Neuronal stem cell (in vitro differentiated cells): Measurements from ENCODE around the gene PTPRM.

Experiments used
- DNase-seq: peaks from one replicate; pipeline ENCODE4 v3.0.0-alpha.2; 2013; ENCODE audit warnings: low spot score
- H2AFZ ChIP-seq: one replicate; pipeline ENCODE4 v1.6.1; 2013; ENCODE audit warnings: mild to moderate bottlenecking, low read length, inconsistent platforms
- H2AK5ac ChIP-seq: 2 replicates; pipeline ENCODE4 v1.6.1; 2013; ENCODE audit warnings: low read depth, mild to moderate bottlenecking, inconsistent platforms, low read length, moderate library complexity, mixed read lengths
- H2BK120ac ChIP-seq: 2 replicates; pipeline ENCODE4 v1.6.1; 2013; ENCODE audit warnings: low read depth, mild to moderate bottlenecking, inconsistent platforms, low read length, moderate library complexity, mixed read lengths
- H2BK12ac ChIP-seq: one replicate; pipeline ENCODE4 v1.6.1; 2013; ENCODE audit warnings: low read length, inconsistent platforms
- H2BK15ac ChIP-seq: 2 replicates; pipeline ENCODE4 v1.6.1; 2013; ENCODE audit warnings: mild to moderate bottlenecking, low read length, inconsistent platforms, mixed read lengths
- H2BK5ac ChIP-seq: one replicate; pipeline ENCODE4 v1.6.1; 2013; ENCODE audit warnings: inconsistent platforms, mild to moderate bottlenecking, low read length, moderate library complexity
- H3K14ac ChIP-seq: one replicate; pipeline ENCODE4 v1.6.1; 2013; ENCODE audit warnings: low read length, inconsistent platforms
- H3K18ac ChIP-seq: 2 replicates; pipeline ENCODE4 v1.6.1; 2013; ENCODE audit warnings: low read length, inconsistent platforms
- H3K23ac ChIP-seq: 2 replicates; pipeline ENCODE4 v1.6.1; 2013; ENCODE audit warnings: low read depth, mild to moderate bottlenecking, mixed read lengths, low read length, inconsistent platforms; ENCODE audit not compliant: poor library complexity
- H3K27ac ChIP-seq: replicated peaks from 3 replicates; pipeline ENCODE4 v1.5.1; 2013; ENCODE audit warnings: low read length, inconsistent platforms
- H3K27me3 ChIP-seq, 3 experiments: 2 replicates each; pipeline ENCODE4 v1.6.1; 2013; ENCODE audit warnings: low read length in 3 of 3, mild to moderate bottlenecking in 2 of 3, inconsistent platforms in 1 of 3, low read depth in 1 of 3, mixed read lengths in 1 of 3, moderate library complexity in 1 of 3; ENCODE audit not compliant: control insufficient read depth in 3 of 3, insufficient read depth in 3 of 3
- H3K36me3 ChIP-seq, 2 donors: replicated peaks in 1 of 2; 2 replicates each; pipeline ENCODE4 v1.6.1; 2013; ENCODE audit warnings: low read length in 2 of 2; ENCODE audit not compliant: control insufficient read depth in 2 of 2, insufficient read depth in 2 of 2
- H3K4ac ChIP-seq: 2 replicates; pipeline ENCODE4 v1.6.1; 2013; ENCODE audit warnings: inconsistent platforms, mild to moderate bottlenecking, low read length, moderate library complexity
- H3K4me1 ChIP-seq, 2 donors: 1 replicate in 1 of 2; 2 replicates in 1 of 2; pipeline ENCODE4 v1.6.1; 2013; ENCODE audit warnings: low read length in 2 of 2, low read depth in 1 of 2; ENCODE audit not compliant: control insufficient read depth in 2 of 2, insufficient read depth in 1 of 2
- H3K4me2 ChIP-seq: one replicate; pipeline ENCODE4 v1.6.1; 2013; ENCODE audit warnings: mild to moderate bottlenecking, low read length, inconsistent platforms; ENCODE audit not compliant: insufficient read depth, poor library complexity, severe bottlenecking
- H3K4me3 ChIP-seq, 2 donors: 2 replicates each; pipeline ENCODE4 v1.5.1; 2013; ENCODE audit warnings: low read length in 2 of 2, mild to moderate bottlenecking in 2 of 2, inconsistent platforms in 1 of 2, moderate library complexity in 1 of 2
- H3K79me1 ChIP-seq: one replicate; pipeline ENCODE4 v1.6.1; 2013; ENCODE audit warnings: low read depth, mild to moderate bottlenecking, inconsistent platforms, low read length, moderate library complexity
- H3K9ac ChIP-seq: one replicate; pipeline ENCODE4 v1.6.1; 2013; ENCODE audit warnings: mild to moderate bottlenecking, low read depth, low read length, inconsistent platforms; ENCODE audit not compliant: poor library complexity
- H3K9me3 ChIP-seq, 2 donors: replicated peaks in 1 of 2; 2 replicates each; pipeline versions ENCODE3 to v1.6.1; 2013; ENCODE audit warnings: low read length in 2 of 2, mild to moderate bottlenecking in 2 of 2, inconsistent platforms in 1 of 2, low read depth in 1 of 2, mixed read lengths in 1 of 2, moderate library complexity in 1 of 2; ENCODE audit not compliant: control insufficient read depth in 2 of 2, insufficient read depth in 1 of 2
- H4K8ac ChIP-seq: one replicate; pipeline ENCODE4 v1.6.1; 2013; ENCODE audit warnings: low read depth, mild to moderate bottlenecking, inconsistent platforms, low read length, moderate library complexity
- H4K91ac ChIP-seq: one replicate; pipeline ENCODE4 v1.6.1; 2013; ENCODE audit warnings: low read length, low read depth, mild to moderate bottlenecking, inconsistent platforms; ENCODE audit not compliant: poor library complexity
- WGBS, 2 donors: extraction: QIAGEN DNeasy Blood & Tissue Kit; methylation state at CpG; one replicate each; pipeline ENCODE4 v1.1.7; 2013; ENCODE audit warnings: missing lambda C conversion rate in 2 of 2, mixed read lengths in 1 of 2; ENCODE audit not compliant: insufficient read length in 2 of 2, insufficient replicate concordance in 1 of 2; ENCODE audit errors: extremely low coverage in 2 of 2; 5-methylcytosine and 5-hydroxymethylcytosine counted together

PTPRM gene

GRCh38 chr18:8399138-8399537 lies 832.0 kb downstream of the PTPRM start:
- Histone ChIP-seq H3K23ac (no peak overlapping the region), H3K4ac (no peak overlapping the region), H3K27ac (no peak overlapping the region), H3K4me1 (peaks cover 3 to 5% of the 10 kb centered on the region in 2 donors), H4K91ac (no peak overlapping the region), H3K14ac (no peak overlapping the region), H3K4me3 (no peak overlapping the region), H2BK15ac (no peak overlapping the region), H2AK5ac (no peak overlapping the region), H3K27me3 (no peaks in the 10 kb centered on the region), H2BK5ac (no peak overlapping the region), H2BK12ac (no peak overlapping the region), H2BK120ac (no peak overlapping the region), H3K9me3 (no peaks in the 10 kb centered on the region), H3K36me3 (no peaks in the 10 kb centered on the region), H2AFZ (no peak overlapping the region), H3K9ac (no peak overlapping the region), H3K79me1 (no peaks in the 10 kb centered on the region), H3K18ac (no peak overlapping the region), H4K8ac (no peak overlapping the region), H3K4me2 (no peak overlapping the region)
- no peak for DNase-seq
- WGBS, 2 donors: no CpG with 5 or more reads among the region's 8 CpGs

- H2BK15ac ChIP-seq: no peak overlapping the region
- H3K36me3 ChIP-seq: no peaks in the 10 kb centered on the region
- H3K4me2 ChIP-seq: no peak overlapping the region
- H3K9me3 ChIP-seq: no peaks in the 10 kb centered on the region
- no peak for DNase-seq
- no peak overlapping the region for H2BK120ac ChIP-seq
- H4K91ac ChIP-seq: no peak overlapping the region
- H3K18ac ChIP-seq: peak overlapping the region; percentile 46
- H3K4ac ChIP-seq: no peak overlapping the region
- H3K4me1 ChIP-seq: peaks cover 0 to 3% of the 10 kb centered on the region in 2 donors
- no peak overlapping the region for H2AK5ac ChIP-seq
- H3K14ac ChIP-seq: peak overlapping the region; percentile 23
- no peak overlapping the region for H2BK5ac ChIP-seq
- H2AFZ ChIP-seq: no peak overlapping the region
- H3K23ac ChIP-seq: no peak overlapping the region
- H2BK12ac ChIP-seq: no peak overlapping the region
- H3K79me1 ChIP-seq: no peaks in the 10 kb centered on the region
- no peak overlapping the region for H3K27ac ChIP-seq
- H3K4me3 ChIP-seq: no peak overlapping the region
- H3K9ac ChIP-seq: peak overlapping the region; percentile 26
- no CpG with 5 or more reads among the region's 17 CpGs for WGBS, 2 donors
- H3K27me3 ChIP-seq: no peaks in the 10 kb centered on the region
- H4K8ac ChIP-seq: no peak overlapping the region
Measured at GRCh38 chr18:8400193-8400752, 833.2 kb downstream of the PTPRM start.

GRCh38 chr18:8400825-8401224 lies 833.7 kb downstream of the PTPRM start:
- Histone ChIP-seq H3K27me3 (no peaks in the 10 kb centered on the region), H3K4me3 (no peak overlapping the region), H2BK120ac (no peak overlapping the region), H2BK12ac (no peak overlapping the region), H3K9me3 (no peaks in the 10 kb centered on the region), H3K14ac (peak overlapping the region; percentile 23), H3K4me1 (peaks cover 0 to 3% of the 10 kb centered on the region in 2 donors), H4K8ac (no peak overlapping the region), H3K27ac (no peak overlapping the region), H3K79me1 (no peaks in the 10 kb centered on the region), H2BK5ac (no peak overlapping the region), H3K36me3 (no peaks in the 10 kb centered on the region), H2BK15ac (no peak overlapping the region), H2AK5ac (no peak overlapping the region), H3K18ac (no peak overlapping the region), H4K91ac (no peak overlapping the region), H3K4ac (no peak overlapping the region), H3K4me2 (no peak overlapping the region), H3K9ac (no peak overlapping the region), H3K23ac (no peak overlapping the region), H2AFZ (no peak overlapping the region)
- no peak for DNase-seq
- no CpG with 5 or more reads among the region's 2 CpGs for WGBS, 2 donors

GRCh38 chr18:8401606-8402005 lies 834.5 kb downstream of the PTPRM start:
- no peak overlapping the region for H2BK5ac ChIP-seq

More at GRCh38 chr18:8401606-8402005, 834.5 kb downstream of the PTPRM start:
- H3K4ac ChIP-seq: no peak overlapping the region
- DNase-seq: no peak
- no peaks in the 10 kb centered on the region for H3K27me3 ChIP-seq
- no peaks in the 10 kb centered on the region for H3K79me1 ChIP-seq
- no CpG with 5 or more reads among the region's 17 CpGs for WGBS, 2 donors
- no peaks in the 10 kb centered on the region for H3K9me3 ChIP-seq
- H3K23ac ChIP-seq: no peak overlapping the region
- no peak overlapping the region for H3K4me2 ChIP-seq
- H3K9ac ChIP-seq: no peak overlapping the region
- no peak overlapping the region for H2BK15ac ChIP-seq
- H3K4me3 ChIP-seq: no peak overlapping the region
- H3K4me1 ChIP-seq: peaks cover 0 to 3% of the 10 kb centered on the region in 2 donors
- no peak overlapping the region for H3K18ac ChIP-seq
- H2AK5ac ChIP-seq: no peak overlapping the region
- H4K91ac ChIP-seq: no peak overlapping the region
- H3K14ac ChIP-seq: no peak overlapping the region
- H2AFZ ChIP-seq: no peak overlapping the region
- no peak overlapping the region for H3K27ac ChIP-seq
- no peak overlapping the region for H2BK120ac ChIP-seq
- no peaks in the 10 kb centered on the region for H3K36me3 ChIP-seq
- H4K8ac ChIP-seq: no peak overlapping the region
- no peak overlapping the region for H2BK12ac ChIP-seq
